GM19239 (cell line): ENCODE results near the gene DIP2C.
"Not testable (repeated sequence)": the region's sequence is repeated elsewhere in the genome, so short reads cannot be mapped to it uniquely, and the experiment has no call there.

Source experiments
- DNase-seq: peaks from one replicate; pipeline ENCODE4 v3.0.0; 2011; ENCODE audit warnings: low spot score; ENCODE audit not compliant: insufficient read length
- FAIRE-seq: peaks from 2 replicates; lab custom pipeline; 2011; peaks lifted over from hg19 to GRCh38; lab: Jason Lieb, UNC

DIP2C gene

GRCh38 chr10:311901-312665, 377.4 kb downstream of the DIP2C start:
- no peak for DNase-seq
- peak; percentile 58 for FAIRE-seq

- no peak for FAIRE-seq
- no peak for DNase-seq
Observed at GRCh38 chr10:310976-311639, 378.4 kb downstream of the DIP2C start.

- FAIRE-seq (no peak), DNase-seq (no peak)
Observed at GRCh38 chr10:310371-310770, 379.1 kb downstream of the DIP2C start.

GRCh38 chr10:308572-309085, 380.8 kb downstream of the DIP2C start:
- FAIRE-seq (no peak), DNase-seq (no peak)

- FAIRE-seq (no peak), DNase-seq (no peak)
Observed at GRCh38 chr10:308101-308500, 381.4 kb downstream of the DIP2C start.

- DNase-seq = no peak
- FAIRE-seq = no peak
Observed at GRCh38 chr10:307659-308058, 381.8 kb downstream of the DIP2C start.

GRCh38 chr10:306675-307185, 382.7 kb downstream of the DIP2C start:
- no peak for DNase-seq
- no peak for FAIRE-seq

GRCh38 chr10:306007-306674, 383.3 kb downstream of the DIP2C start:
- FAIRE-seq = no peak
- DNase-seq = no peak

GRCh38 chr10:305034-305433, 384.4 kb downstream of the DIP2C start:
- DNase-seq (no peak), FAIRE-seq (no peak)

GRCh38 chr10:301536-301935, 387.9 kb downstream of the DIP2C start:
- DNase-seq (no peak), FAIRE-seq (no peak)

GRCh38 chr10:300580-300979, 388.9 kb downstream of the DIP2C start:
- not testable (repeated sequence) for FAIRE-seq, DNase-seq

GRCh38 chr10:299969-300368, 389.5 kb downstream of the DIP2C start:
- FAIRE-seq (peak; percentile 66), DNase-seq (no peak)

GRCh38 chr10:299512-299911, 390.0 kb downstream of the DIP2C start:
- DNase-seq (no peak), FAIRE-seq (peak; percentile 77)

- DNase-seq (no peak), FAIRE-seq (no peak)
Observed at GRCh38 chr10:298033-298432, 391.4 kb downstream of the DIP2C start.

GRCh38 chr10:297567-297966, 391.9 kb downstream of the DIP2C start:
- FAIRE-seq (no peak), DNase-seq (no peak)

- DNase-seq = no peak
- no peak for FAIRE-seq
Observed at GRCh38 chr10:293636-294035, 395.8 kb downstream of the DIP2C start.

GRCh38 chr10:290026-290725, 399.3 kb downstream of the DIP2C start:
- FAIRE-seq = no peak
- DNase-seq = no peak

GRCh38 chr10:289581-289980, 399.9 kb downstream of the DIP2C start:
- DNase-seq (no peak), FAIRE-seq (no peak)

- DNase-seq (no peak), FAIRE-seq (no peak)
Observed at GRCh38 chr10:288316-289200, 400.9 kb downstream of the DIP2C start.
